Right lobe of liver (tissue), 4 donors: Measurements from ENCODE around the gene GPRC5B.

Source experiments
- CTCF ChIP-seq, 4 donors: fragments of 200-600 bp in 3 of 4; fragments of 450-650 bp in 1 of 4; IDR thresholded peaks; one replicate each; pipeline versions ENCODE4 v1.5.1 to v1.8.0; 2016 to 2022; ENCODE audit warnings: antibody characterized with exemption in 4 of 4, mild to moderate bottlenecking in 2 of 4
- POLR2A ChIP-seq: fragments of 450-650 bp; IDR thresholded peaks from one replicate; pipeline ENCODE4 v1.6.1; 2017; ENCODE audit warnings: antibody characterized with exemption, mild to moderate bottlenecking
- donor health status: DM: no; HTN: no; CAD: no.
- donor health status: DM: no; HTN: no; CAD: no.
- donor health status: DM: no; HTN: yes; CAD: no.

GRCh38 chr16:19817122-19817521, 67.5 kb downstream of the GPRC5B start:
- no peak for TF ChIP-seq CTCF (IDR thresholded peaks at IDR 0.05)
- TF ChIP-seq POLR2A = no peak
